ENCODE measurements around the gene KIF3A.
A peak's percentile ranks its signal among the peaks of the same experiment; 100 is the strongest.

Gene KIF3A

DNA sequence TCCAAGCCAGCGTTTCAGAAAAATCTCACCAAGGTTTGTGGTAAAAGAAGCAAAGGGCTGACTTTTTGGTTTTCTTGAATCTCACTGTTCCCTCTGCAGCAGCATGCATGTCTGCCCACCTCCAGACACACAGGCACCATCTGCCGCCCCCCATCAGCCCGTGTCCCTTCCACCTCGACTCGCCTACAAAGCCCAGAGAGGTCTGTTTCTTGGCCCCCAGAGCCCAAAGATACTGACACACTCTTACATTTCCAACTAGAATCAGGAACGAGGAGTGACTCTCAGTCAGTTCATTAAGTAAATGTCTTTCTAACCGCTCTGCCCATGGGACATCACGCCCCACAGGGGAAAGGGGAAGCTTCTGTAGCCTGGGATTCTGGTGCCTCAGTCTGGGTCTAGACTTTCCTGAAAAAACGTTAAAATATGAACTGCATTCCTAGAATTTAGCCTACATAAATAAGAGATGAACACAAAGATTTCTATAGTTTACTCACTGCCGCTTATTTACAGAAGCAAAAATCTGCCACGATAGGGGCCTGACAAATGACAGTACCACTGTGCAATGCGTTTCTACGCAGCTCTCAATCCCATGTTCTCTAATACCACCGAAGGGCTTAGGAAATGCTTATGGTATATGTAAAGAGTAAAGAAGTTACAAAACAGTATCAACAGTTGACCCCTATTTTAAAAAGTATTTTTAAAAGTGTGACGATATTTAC is 59.5 kb downstream of the KIF3A start:
- DNase-seq (ENCODE audit: low spot score) = no peak

DNA sequence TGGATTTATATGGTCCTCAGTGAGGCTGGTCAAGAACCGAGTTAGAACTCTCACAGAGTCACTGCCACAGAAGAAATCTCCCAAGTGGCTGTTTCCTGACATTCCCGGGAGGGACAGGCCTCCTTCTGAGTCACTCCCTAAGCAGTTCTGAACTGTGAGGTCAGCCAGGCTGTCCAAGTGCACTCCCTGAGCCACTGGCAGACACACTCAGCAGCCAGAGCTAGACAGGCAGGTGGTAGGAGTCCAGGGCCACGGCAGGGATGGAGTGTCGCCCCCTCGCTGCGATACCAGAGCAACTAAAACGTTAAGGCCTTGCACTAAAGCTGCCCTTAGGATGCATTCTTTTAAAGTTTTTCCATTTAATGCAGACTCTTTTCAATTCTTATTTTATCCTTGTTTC is 60.2 kb downstream of the KIF3A start:
- DNase-seq (ENCODE audit: low spot score) = peak; percentile 81

DNA sequence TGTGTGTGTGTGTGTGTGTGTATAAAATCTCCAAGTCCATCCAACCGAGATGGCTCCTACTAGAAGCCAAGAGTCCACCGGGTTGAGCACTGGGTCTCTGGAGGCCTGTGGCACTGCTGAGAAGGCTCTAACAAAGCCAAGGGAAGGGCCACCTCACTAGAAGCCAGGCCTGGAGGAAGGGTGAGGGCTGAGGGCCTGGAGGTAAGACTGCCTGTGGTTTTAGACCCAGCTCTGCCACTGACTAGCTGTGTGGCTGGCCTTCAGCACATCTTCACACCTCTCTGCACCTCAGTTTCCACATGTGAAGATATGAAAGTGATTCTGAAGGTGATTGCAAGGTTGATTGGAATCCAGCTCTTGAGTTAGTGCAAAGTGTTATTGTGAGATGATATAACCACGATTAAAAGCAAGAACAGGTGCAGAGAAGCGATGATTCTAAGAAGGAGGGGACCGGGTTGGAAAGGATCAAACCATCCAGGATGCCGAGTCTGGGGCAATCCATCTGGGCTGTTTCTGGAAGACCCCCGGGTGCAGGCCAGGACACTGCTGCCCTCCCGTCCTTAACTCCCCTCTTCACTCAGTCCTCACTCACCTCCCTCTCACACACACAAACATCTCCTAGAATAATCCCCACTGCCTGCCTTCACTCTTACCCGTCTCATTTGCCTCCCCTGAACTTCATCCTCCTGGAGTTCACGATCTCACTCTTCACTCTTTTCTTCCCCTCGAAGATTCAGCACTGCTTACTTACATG is 61.2 kb downstream of the KIF3A start:
- DNase-seq (ENCODE audit: low spot score) = no peak

DNA sequence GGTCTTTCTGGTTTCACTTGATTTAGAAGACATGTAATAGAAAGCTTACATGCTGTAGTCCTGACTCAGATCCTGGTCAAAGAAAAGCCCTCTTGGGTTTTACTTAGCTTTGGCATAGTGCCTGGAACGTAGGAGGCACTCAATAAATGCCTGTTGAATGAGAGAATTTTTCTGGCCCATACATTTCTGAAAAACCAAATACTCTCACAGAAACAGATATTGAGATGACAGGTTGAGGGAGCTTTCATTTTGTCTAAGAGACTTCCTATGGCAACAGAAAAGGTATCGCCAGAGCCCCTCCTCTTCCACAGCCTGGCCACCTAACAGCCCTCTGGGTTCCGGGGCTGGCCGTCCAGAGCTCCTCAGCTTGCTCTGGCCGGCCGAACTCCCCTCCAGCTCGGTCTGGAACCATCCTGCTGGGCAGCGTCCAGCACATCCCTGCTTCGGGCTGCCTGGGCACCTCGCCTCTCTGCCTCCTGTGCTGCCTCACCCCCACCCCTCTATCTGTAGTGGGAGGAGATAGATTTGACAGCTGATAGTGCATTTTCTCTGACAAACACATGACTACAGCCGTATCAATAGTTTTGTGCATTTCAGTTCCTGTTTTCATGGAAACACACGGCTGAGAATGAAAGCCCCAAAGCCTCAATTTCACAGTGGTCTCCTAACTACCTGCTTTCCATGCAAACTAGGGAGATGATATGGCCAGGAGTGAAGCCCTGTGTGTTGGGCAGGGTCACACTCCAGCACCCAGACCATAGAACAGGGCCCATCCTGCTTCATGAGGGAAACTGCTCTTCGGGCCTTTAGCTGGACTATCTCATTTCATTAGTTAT is 62.5 kb downstream of the KIF3A start:
- DNase-seq (ENCODE audit: low spot score) = no peak

DNA sequence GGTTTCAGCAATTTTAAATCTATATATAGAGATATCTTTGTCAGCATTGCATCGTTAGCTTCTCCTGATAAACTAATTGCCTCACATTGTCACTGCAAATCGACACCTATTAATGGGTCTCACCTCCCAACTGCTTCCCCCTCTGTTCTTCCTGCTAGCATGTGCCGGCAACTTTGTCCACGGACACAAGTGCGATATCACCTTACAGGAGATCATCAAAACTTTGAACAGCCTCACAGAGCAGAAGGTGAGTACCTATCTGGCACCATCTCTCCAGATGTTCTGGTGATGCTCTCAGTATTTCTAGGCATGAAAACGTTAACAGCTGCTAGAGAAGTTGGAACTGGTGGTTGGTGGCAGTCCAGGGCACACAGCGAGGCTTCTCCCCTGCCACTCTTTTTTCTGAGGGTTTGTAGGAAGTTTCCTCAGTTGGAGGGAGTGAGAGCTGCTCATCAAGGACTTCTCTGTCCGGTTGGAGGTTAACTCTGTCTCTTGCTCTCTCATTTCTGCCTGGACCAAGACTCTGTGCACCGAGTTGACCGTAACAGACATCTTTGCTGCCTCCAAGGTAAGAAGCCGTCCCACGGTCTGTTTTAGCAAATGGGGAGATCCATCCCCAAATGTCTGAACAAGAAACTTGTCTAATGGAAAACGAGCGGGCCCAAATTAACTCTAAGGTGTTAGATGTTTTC is 63.3 kb downstream of the KIF3A start, which contains the start of gene IL4:
Gene IL4 (plus strand): TSS at position 51 of the 692 bp plus-strand sequence. CDS start 62 bp downstream, at position 113.
- DNase-seq (ENCODE audit: low spot score) = no peak

DNA sequence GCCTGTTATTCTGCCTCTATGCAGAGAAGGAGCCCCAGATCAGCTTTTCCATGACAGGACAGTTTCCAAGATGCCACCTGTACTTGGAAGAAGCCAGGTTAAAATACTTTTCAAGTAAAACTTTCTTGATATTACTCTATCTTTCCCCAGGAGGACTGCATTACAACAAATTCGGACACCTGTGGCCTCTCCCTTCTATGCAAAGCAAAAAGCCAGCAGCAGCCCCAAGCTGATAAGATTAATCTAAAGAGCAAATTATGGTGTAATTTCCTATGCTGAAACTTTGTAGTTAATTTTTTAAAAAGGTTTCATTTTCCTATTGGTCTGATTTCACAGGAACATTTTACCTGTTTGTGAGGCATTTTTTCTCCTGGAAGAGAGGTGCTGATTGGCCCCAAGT is 63.9 kb downstream of the KIF3A start:
- no peak for DNase-seq (ENCODE audit: low spot score)

DNA sequence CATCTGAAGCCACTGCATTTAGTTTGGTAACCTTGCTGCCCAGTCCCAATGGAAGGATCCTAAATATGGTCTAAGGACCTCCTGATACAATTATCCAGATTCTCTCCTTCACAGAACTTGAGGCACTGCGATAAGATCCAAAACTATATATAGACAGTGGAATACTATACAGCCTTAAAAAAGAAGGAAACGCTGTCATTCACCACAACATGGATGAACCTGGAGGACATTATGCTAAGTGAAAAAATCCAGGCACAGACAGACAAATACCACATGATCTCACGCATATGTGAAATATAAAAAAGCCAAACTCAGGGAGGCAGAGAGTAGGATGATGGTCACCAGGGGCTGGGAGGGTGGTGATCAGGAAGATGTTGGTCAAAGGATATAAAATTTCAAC is 66.3 kb downstream of the KIF3A start:
- DNase-seq (ENCODE audit: low spot score) = no peak

DNA sequence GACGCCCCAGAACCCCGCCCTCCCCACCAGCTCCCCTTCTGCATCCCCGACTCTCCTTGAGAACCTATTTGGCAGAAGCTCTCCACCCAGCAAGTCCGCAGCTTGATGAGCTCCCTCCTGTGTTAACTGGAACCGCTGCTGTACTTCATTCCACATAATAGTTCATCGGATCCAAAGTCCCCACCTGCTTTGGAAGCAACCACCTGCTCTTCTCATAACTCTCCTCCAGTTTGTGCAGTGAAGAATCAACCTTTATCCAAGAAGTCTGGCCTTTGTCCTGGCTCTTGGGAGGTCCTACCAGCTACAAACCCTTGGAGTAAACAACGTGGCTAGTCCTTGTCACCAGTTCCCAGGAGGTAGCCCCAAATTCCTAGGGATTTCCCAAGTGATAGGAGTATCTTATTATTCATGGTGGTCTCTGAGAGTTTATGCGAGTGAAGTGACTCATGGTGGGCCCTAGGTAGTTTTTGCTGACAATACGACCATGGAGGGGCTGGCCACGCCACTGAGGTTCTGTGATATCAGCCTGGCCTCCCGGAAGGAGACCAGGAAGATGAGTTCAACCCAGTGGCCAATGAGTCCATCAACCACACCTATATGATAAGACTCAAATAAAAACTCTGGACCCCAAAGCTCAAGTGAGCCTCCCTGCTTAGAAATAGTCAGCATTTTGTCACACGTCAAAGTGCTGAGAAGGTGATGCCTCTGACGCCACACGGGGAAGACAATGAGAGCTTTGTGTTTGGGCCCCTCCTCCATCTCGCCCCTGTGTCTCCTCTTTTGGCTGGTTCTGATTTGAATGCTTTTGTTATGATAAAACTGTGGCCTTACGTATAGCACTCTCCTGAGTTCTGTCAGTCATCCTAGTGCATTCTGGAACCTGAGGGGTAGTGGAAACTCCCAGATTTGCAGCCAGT is 67.1 kb downstream of the KIF3A start:
- DNase-seq (ENCODE audit: low spot score) = no peak

DNA sequence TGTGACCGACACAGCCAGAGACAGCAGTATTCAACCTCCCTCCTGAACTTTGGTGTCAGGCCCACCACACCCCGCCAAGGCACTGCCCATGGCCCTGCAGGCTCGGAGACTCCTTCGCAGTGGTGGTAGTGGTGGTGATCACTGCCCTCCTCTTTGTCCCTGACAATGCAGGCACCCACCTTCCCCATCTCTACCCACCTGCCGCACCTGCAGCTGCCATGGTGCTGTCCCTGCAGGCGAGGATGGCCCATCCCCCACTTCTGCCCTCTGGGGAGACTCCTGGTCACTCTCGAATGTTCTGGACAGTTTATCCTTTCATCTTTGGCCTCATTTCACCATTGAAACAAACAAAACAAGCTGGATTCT is 67.9 kb downstream of the KIF3A start:
- DNase-seq (ENCODE audit: low spot score) = no peak

DNA sequence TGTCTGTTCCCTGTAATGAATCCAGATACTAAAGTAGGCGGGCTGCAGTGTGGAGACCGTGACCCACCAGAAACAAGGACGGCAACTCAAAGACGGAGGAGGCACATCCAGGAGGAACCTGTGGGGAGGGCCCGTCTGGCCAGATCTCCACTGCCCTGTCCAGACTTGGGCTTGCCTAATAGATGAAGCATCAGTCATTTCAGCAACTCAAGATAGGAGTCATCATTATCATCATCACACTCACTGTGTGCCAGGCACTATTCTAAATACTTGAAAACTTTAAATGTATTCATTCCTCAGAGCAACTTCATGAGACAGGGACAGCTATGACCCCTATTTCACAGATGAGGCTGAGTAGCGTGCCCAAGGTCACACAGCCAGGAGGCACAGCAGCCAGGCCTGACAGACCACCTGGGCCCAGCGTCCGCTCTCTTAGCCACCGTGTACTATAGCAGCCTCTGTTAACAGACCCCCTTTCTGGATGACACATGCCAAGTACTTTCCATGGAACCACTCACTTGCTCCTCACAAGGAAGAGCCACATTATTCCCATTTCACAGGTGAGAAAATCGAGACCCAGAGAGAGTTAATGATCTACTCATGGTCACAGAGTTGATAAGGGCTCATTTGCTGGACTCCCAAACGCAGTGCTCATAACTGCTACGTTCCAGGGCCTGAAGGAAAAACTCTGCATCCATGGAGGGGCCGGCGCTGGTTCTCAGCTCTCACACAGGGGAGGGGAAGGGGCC is 68.5 kb downstream of the KIF3A start:
- DNase-seq (ENCODE audit: low spot score) = no peak

DNA sequence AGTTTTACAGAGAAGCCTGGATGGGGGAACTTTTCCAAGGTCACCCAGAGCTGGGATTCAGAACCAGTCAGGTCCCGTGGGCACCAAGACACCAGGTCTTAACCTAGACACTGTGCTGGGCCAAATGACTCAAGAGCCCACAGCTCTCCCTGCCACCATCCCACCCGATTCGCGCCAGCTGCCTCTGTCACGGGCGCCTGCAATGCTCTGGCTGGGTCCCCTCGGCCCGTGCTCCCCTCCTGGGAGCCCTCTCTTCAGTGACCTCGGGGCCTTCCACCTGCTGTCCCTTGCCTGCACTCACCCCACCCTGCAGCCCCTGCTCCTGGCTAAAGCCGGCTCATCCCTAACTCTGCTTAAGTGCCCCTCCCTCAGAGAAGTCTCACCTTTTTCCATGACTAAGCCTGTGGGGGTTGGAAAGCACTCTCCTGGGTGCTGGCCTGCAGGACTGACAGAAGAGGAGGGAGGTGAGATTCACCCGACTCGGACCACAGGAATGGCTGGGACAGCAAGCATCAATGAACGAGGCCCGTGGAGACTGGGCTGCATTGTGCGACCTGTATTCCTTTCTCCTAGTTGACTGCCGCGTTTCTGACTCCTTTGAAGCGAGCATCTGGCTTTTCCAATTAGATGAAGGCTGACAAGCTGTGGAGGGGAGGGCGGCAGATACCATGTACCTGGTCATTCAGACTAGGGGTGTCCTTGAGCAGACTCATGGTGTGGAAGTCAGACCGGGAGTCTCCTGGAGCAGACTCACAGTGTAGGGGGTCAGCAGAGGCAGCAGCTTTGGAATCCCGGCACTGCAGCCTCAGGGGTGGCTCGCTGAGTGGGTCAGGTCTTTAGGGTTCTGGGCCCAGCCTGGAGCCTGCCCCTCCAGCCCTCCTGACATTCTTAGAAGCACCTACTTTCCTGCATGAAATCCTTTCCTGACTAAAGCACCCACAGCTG is 69.3 kb downstream of the KIF3A start:
- no peak for DNase-seq (ENCODE audit: low spot score)

DNA sequence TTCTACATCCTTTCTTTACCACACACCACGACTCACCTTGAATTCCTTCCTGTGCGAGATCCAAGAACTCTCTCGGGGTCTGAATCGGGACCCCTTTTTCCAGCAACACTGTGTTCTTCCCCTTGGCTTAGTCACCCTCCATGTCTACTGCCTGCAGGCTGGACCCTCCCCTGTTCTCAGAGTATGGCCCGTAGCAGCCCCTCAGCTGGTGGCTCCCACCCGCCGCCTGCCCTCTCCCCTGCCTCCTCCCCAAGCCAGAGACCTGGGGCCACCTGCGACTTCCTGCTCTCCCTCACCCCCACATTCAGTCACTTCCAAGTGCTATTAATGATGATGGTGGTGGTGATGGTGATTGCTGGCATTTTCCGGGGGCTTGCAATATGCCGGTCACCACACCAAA is 70.0 kb downstream of the KIF3A start:
- no peak for DNase-seq (ENCODE audit: low spot score)

DNA sequence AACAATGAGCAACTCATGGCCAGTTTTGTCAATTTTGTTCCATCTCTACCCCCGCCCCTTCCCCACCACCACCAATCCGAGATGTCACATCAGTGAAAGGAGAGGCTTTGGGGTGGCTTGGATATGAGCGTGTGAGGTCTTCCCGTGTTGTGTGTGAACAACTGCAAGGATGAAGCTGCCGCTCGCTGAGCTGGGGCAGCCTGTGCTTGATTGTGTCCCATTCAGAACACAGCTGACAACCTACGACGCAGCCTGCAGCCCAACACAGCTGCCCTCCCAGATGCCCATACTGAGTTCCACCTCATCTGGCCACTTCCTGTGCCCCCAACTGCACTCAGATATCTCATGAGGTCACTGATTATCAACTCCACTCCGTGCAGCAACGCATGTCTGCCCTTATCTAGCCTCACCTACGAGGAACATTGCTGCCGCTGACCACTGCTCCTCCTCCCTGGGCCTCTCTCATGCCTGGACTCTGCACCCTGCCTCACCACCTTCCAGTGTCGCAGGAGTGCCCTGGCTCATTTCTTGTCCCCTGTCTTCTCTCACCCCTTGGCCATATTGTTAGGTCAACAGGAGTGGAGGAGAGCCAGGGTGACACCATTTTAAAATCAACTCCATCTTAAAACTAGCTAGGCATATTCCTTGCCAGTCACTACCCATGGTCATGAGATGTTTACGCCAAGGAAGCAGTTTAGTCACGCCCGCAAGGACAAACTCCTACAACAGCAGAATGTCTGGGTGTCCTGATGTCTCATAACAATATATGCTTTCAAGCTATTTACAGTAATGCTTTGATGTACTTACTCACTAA is 70.8 kb downstream of the KIF3A start:
- no peak for DNase-seq (ENCODE audit: low spot score)

DNA sequence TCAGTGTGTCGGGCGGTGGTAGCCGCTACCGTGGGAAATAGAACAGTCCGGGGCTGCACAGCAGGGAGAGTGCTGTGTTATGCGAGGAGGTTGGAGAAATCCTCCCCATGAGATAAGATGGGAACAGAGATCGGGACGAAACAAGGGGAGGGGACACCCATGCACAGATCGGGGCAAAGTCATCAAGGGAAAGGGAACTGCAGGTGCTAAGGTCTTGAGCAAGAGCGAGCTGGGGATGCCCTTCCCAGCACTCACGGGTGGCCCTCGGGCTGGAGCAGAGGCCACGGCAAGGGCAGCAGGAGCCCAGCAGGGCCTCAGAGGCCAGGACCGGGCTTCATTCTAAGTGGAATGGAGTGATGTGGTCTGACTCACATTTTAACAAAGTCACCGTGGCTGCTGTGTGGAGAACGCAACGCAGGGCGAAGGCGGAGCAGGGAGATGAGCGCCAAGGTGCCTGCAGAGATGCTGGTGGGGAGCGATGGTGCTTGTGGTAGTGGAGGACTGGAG is 71.7 kb downstream of the KIF3A start:
- no peak for DNase-seq (ENCODE audit: low spot score)

DNA sequence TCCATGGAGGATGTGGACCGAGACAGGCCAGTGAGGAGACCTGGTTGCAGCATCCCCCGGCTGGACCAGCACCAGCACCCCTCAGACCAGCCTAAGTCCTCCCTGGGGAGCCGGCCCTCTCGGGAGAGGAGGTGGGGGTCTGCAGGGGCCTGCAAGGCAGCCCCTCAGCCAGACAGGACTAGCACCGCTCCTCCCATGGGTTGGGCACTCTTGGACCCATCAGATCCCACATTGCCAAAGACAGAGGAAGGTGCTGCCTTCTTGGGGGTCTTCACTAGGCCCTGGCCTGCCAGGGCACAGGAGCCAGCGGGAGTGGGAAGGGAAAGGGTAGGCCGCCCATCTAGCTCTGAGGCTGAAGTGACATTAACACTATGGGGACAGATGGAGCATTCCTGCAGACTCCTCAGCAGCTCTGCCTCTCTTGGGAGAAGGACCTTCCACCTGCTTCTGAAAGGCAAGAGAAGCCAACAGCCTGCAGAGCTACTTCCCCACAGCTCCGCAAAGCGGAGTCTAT is 72.6 kb downstream of the KIF3A start:
- no peak for DNase-seq (ENCODE audit: low spot score)

DNA sequence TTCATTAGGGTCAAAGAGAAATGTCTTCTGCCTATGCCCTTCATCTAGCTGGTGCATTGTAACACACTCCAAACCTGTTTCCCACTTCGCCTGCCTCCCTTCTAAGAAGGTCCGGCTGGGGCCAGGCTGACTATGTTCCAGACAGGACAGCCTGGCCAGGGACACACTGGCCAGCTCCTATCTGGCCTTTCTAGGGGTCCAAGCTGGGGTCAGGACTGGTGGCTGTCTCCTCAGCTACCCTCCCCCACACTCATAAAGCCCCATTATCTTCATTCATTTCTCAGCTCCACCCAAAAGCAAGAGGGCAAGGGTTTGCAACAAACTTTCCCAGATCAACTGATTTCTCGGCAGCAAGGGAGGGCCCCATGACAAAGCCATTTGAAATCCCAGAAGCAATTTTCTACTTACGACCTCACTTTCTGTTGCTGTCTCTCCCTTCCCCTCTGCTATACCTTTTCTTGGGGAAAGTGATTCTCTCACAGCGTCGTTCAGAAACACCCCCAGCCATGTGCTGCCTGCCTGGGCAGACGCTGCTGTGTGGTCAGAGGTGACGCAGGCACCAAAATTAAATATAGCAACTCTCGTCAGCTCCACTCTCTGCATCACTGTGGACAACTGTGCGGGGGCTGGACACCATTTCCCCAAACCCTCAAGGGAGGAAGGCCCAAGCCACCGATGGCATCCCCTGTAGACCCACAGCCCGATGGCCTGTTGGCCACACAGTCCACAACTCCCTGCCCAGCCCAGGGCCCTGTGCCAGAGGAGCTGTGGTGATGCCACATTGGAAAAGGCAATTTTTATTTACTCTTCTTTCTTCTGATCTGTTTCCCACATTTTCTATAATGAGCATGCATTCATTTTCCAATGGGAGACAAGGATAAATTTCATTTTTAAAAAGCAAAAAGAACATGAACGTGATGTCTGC is 73.3 kb downstream of the KIF3A start:
- no peak for DNase-seq (ENCODE audit: low spot score)

Measured in iPS-NIHi11 (cell line).